Measurements from ENCODE around the gene CHID1.

Gene CHID1

GRCh38 chr11:910589-911030, at the start of gene CHID1:
TSS of gene CHID1 (minus strand) at chr11:910810. CDS start at chr11:904816, 5,994 bp downstream.
- peak; percentile 82 for DNase-seq (ENCODE audit: low spot score)

- no peak for DNase-seq (ENCODE audit: low spot score)
Measured at GRCh38 chr11:959608-960007, 49.0 kb upstream of the CHID1 start.

- no peak for DNase-seq (ENCODE audit: low spot score)
Measured at GRCh38 chr11:959027-959426, 48.4 kb upstream of the CHID1 start.

- DNase-seq (ENCODE audit: low spot score) = no peak
Measured at GRCh38 chr11:958101-958500, 47.5 kb upstream of the CHID1 start.

GRCh38 chr11:957212-957920, 46.8 kb upstream of the CHID1 start:
- DNase-seq (ENCODE audit: low spot score) = no peak

GRCh38 chr11:955154-956063, 44.8 kb upstream of the CHID1 start:
- DNase-seq (ENCODE audit: low spot score) = no peak

GRCh38 chr11:954392-955153, 44.0 kb upstream of the CHID1 start:
- no peak for DNase-seq (ENCODE audit: low spot score)

GRCh38 chr11:953512-953911, 42.9 kb upstream of the CHID1 start:
- no peak for DNase-seq (ENCODE audit: low spot score)

- no peak for DNase-seq (ENCODE audit: low spot score)
Measured at GRCh38 chr11:952406-953385, 42.1 kb upstream of the CHID1 start.

- DNase-seq (ENCODE audit: low spot score) = no peak
Measured at GRCh38 chr11:951507-951906, 40.9 kb upstream of the CHID1 start.

- no peak for DNase-seq (ENCODE audit: low spot score)
Measured at GRCh38 chr11:947744-948143, 37.1 kb upstream of the CHID1 start.

- no peak for DNase-seq (ENCODE audit: low spot score)
Measured at GRCh38 chr11:945986-946385, 35.4 kb upstream of the CHID1 start.

- no peak for DNase-seq (ENCODE audit: low spot score)
Measured at GRCh38 chr11:944711-945470, 34.3 kb upstream of the CHID1 start.

GRCh38 chr11:942823-943222, 32.2 kb upstream of the CHID1 start:
- DNase-seq (ENCODE audit: low spot score) = no peak

- DNase-seq (ENCODE audit: low spot score) = no peak
Measured at GRCh38 chr11:940496-941135, 30.0 kb upstream of the CHID1 start.

GRCh38 chr11:937841-938261, 27.2 kb upstream of the CHID1 start:
- DNase-seq (ENCODE audit: low spot score) = no peak

GRCh38 chr11:936199-936598, 25.6 kb upstream of the CHID1 start:
- DNase-seq (ENCODE audit: low spot score) = no peak

GRCh38 chr11:934527-934926, 23.9 kb upstream of the CHID1 start:
- DNase-seq (ENCODE audit: low spot score) = no peak

GRCh38 chr11:933936-934335, 23.3 kb upstream of the CHID1 start:
- DNase-seq (ENCODE audit: low spot score) = no peak
